PFSK-1 (cell line): ENCODE results near the gene SLC39A11.

ENCODE experiments used
- POLR2AphosphoS5 ChIP-seq: IDR thresholded peaks from 2 replicates; pipeline ENCODE4 v1.6.1; 2012; ENCODE audit warnings: low read depth, mild to moderate bottlenecking, control low read depth, low read length, moderate library complexity
- REST ChIP-seq, 2 experiments: IDR thresholded peaks; 2 replicates each; pipeline versions ENCODE4 v1.6.1 to v1.8.0; 2011 to 2012; ENCODE audit warnings: low read depth in 2 of 2, low read length in 2 of 2, control low read depth in 1 of 2, inconsistent platforms in 1 of 2, mild to moderate bottlenecking in 1 of 2, moderate library complexity in 1 of 2; ENCODE audit not compliant: insufficient read depth in 1 of 2

- TF ChIP-seq REST (IDR thresholded peaks at IDR 0.05; ENCODE audit: insufficient read depth in 1 of 2, low read depth in 2 of 2, low read length in 2 of 2) (no peak), POLR2AphosphoS5 (no peak)
Measured at GRCh38 chr17:72797142-72797541, 295.3 kb downstream of the SLC39A11 start.
